WERI-Rb-1 (cell line): ENCODE results near the gene TMEM217.

Experiments
- DNase-seq: peaks from one replicate; pipeline ENCODE4 v3.0.0-alpha.2; 2020
- H3K27ac ChIP-seq: fragments of 250-450 bp; sonication (Bioruptor Pico); 2 replicates; pipeline ENCODE4 v1.5.1; 2020; ENCODE audit warnings: mild to moderate bottlenecking, moderate library complexity
- H3K27me3 ChIP-seq: fragments of 250-450 bp; sonication (Bioruptor Pico); 2 replicates; pipeline ENCODE4 v1.5.1; 2021; ENCODE audit warnings: mild to moderate bottlenecking, low read depth, moderate library complexity; ENCODE audit not compliant: insufficient read depth, severe bottlenecking
- H3K36me3 ChIP-seq: fragments of 250-450 bp; sonication (Bioruptor Pico); 2 replicates; pipeline ENCODE4 v1.5.1; 2020; ENCODE audit warnings: mild to moderate bottlenecking, moderate library complexity
- H3K4me3 ChIP-seq: 2 replicates; pipeline ENCODE4 v1.5.1; 2011; ENCODE audit warnings: low read depth, mild to moderate bottlenecking, control low read depth, low read length
- H3K9me3 ChIP-seq: fragments of 250-450 bp; sonication (Bioruptor Pico); 2 replicates; pipeline ENCODE4 v1.5.1; 2021; ENCODE audit warnings: mild to moderate bottlenecking, moderate library complexity; ENCODE audit not compliant: severe bottlenecking
- CTCF ChIP-seq: IDR thresholded peaks from 2 replicates; pipeline ENCODE4 v1.5.1; 2011; ENCODE audit warnings: low read depth, mild to moderate bottlenecking, control low read depth, inconsistent platforms, low read length

The TMEM217 gene

GRCh38 chr6:37262446-37263026 is 4.6 kb upstream of the TMEM217 start:
- peaks cover 4% of the 10 kb centered on the region; the same call in 1 of the 2 replicates for H3K36me3 ChIP-seq
- H3K4me3 ChIP-seq: no peak overlapping the region
- H3K27ac ChIP-seq: no peak overlapping the region
- DNase-seq: no peak
- no peaks in the 10 kb centered on the region for H3K9me3 ChIP-seq
- no peaks in the 10 kb centered on the region for H3K27me3 ChIP-seq
- no peak for TF ChIP-seq CTCF

- Histone ChIP-seq H3K36me3 (peaks cover 4% of the 10 kb centered on the region; the same call in 1 of the 2 replicates), H3K27me3 (no peaks in the 10 kb centered on the region), H3K9me3 (no peaks in the 10 kb centered on the region), H3K27ac (no peak overlapping the region), H3K4me3 (no peak overlapping the region)
- TF ChIP-seq CTCF: no peak
- DNase-seq: no peak
Measured at GRCh38 chr6:37261198-37261597, 3.3 kb upstream of the TMEM217 start.

GRCh38 chr6:37260444-37260843 is 2.5 kb upstream of the TMEM217 start:
- peaks cover 4% of the 10 kb centered on the region; the same call in 1 of the 2 replicates for H3K36me3 ChIP-seq
- no peak for TF ChIP-seq CTCF
- no peaks in the 10 kb centered on the region for H3K27me3 ChIP-seq
- no peaks in the 10 kb centered on the region for H3K9me3 ChIP-seq
- H3K4me3 ChIP-seq: no peak overlapping the region
- DNase-seq: no peak
- H3K27ac ChIP-seq: no peak overlapping the region

GRCh38 chr6:37260040-37260439 is 2.1 kb upstream of the TMEM217 start:
- H3K36me3 ChIP-seq: peaks cover 4% of the 10 kb centered on the region; the same call in 1 of the 2 replicates
- no peak for TF ChIP-seq CTCF
- no peaks in the 10 kb centered on the region for H3K9me3 ChIP-seq
- H3K27me3 ChIP-seq: no peaks in the 10 kb centered on the region
- H3K4me3 ChIP-seq: no peak overlapping the region
- DNase-seq: no peak
- no peak overlapping the region for H3K27ac ChIP-seq

GRCh38 chr6:37259191-37259590 is 1.2 kb upstream of the TMEM217 start:
- DNase-seq: no peak
- H3K27ac ChIP-seq: no peak overlapping the region
- H3K4me3 ChIP-seq: no peak overlapping the region

More at GRCh38 chr6:37259191-37259590, 1.2 kb upstream of the TMEM217 start:
- Histone ChIP-seq H3K36me3 (peaks cover 4% of the 10 kb centered on the region; the same call in 1 of the 2 replicates), H3K9me3 (no peaks in the 10 kb centered on the region), H3K27me3 (no peaks in the 10 kb centered on the region)
- no peak for TF ChIP-seq CTCF
